NT2/D1 (cell line): Measurements from ENCODE around the gene C1RL.

ENCODE experiments used
- SUZ12 ChIP-seq: IDR thresholded peaks from 2 replicates; pipeline ENCODE4 v1.6.1; 2011; ENCODE audit not compliant: insufficient read length, insufficient read depth; ENCODE audit errors: extremely low read depth
- YY1 ChIP-seq: IDR thresholded peaks from 2 replicates; pipeline ENCODE4 v1.6.1; 2011; ENCODE audit not compliant: insufficient read length, insufficient read depth

DNA sequence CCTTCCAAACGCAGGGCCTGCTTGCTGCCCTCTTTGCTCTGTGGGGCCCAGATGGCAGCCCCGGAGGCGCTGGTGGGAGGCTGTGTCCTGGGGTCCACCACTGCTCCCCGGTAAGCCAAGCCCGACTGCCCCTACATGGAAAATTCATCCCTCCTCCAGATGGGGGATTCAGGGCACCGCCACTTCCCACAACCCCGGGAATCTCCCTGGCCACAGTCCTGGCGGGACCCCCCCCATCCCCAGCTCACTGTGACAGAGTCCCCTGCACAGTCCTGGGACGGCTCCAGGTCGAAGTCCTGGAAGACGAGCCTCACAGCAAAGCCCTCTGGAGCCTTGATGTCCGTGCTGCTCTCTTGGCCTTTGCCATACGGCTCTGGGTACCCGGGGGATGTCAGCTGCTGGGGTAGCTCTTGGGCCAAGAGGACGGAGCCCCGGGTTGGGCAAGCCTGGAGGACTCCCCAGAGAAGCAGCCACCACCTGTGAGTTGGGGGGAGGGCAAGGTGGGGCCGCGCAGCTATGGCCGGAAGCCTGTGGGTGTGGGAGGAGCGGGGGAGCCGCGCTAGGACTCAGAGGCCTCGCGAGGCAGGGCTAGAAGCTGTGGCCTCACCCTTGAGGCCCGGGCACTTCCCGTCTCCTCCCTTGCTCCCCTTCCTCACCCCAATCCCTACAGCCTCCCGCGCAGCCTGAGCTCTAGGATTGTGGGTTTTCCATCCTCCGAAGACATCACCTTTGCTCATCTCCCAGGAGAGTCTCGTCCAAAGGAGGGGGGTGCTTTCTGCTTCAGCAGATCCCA is 815 bp downstream of the C1RL start:
- no peak for TF ChIP-seq SUZ12
- TF ChIP-seq YY1 = no peak
